Measurements from ENCODE around the gene ZNF23.

The ZNF23 gene

GRCh38 chr16:71440669-71441347 is 21.2 kb downstream of the ZNF23 start:
- Histone ChIP-seq H3K36me3 (ENCODE audit: low read depth) (no peaks in the 10 kb centered on the region), H3K9me3 (ENCODE audit: severe bottlenecking) (peaks cover 5% of the 10 kb centered on the region), H3K27me3 (ENCODE audit: insufficient read depth, poor library complexity, severe bottlenecking) (no peaks in the 10 kb centered on the region), H3K27ac (ENCODE audit: poor library complexity, severe bottlenecking) (no peak overlapping the region), H3K4me1 (ENCODE audit: insufficient read depth, poor library complexity, severe bottlenecking) (no peaks in the 10 kb centered on the region), H3K4me3 (ENCODE audit: severe bottlenecking) (no peak overlapping the region)
- no peak for DNase-seq (ENCODE audit: low spot score)
- TF ChIP-seq, protein P1, sequence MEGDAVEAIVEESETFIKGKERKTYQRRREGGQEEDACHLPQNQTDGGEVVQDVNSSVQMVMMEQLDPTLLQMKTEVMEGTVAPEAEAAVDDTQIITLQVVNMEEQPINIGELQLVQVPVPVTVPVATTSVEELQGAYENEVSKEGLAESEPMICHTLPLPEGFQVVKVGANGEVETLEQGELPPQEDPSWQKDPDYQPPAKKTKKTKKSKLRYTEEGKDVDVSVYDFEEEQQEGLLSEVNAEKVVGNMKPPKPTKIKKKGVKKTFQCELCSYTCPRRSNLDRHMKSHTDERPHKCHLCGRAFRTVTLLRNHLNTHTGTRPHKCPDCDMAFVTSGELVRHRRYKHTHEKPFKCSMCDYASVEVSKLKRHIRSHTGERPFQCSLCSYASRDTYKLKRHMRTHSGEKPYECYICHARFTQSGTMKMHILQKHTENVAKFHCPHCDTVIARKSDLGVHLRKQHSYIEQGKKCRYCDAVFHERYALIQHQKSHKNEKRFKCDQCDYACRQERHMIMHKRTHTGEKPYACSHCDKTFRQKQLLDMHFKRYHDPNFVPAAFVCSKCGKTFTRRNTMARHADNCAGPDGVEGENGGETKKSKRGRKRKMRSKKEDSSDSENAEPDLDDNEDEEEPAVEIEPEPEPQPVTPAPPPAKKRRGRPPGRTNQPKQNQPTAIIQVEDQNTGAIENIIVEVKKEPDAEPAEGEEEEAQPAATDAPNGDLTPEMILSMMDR (IDR thresholded peaks at IDR 0.05; ENCODE audit: poor library complexity, severe bottlenecking) = no peak
- ATAC-seq (ENCODE audit: low read depth) = 0 out of 3 replicates have a peak, but pooled peaks have one; percentile 27

GRCh38 chr16:71439523-71439922 is 22.5 kb downstream of the ZNF23 start:
- Histone ChIP-seq H3K27me3 (ENCODE audit: insufficient read depth, poor library complexity, severe bottlenecking) (no peaks in the 10 kb centered on the region), H3K9me3 (ENCODE audit: severe bottlenecking) (no peaks in the 10 kb centered on the region), H3K4me1 (ENCODE audit: insufficient read depth, poor library complexity, severe bottlenecking) (no peaks in the 10 kb centered on the region), H3K4me3 (ENCODE audit: severe bottlenecking) (no peak overlapping the region), H3K36me3 (ENCODE audit: low read depth) (no peaks in the 10 kb centered on the region), H3K27ac (ENCODE audit: poor library complexity, severe bottlenecking) (no peak overlapping the region)
- DNase-seq (ENCODE audit: low spot score) = no peak
- TF ChIP-seq, protein P1 (IDR thresholded peaks at IDR 0.05; ENCODE audit: poor library complexity, severe bottlenecking) = no peak
- ATAC-seq (ENCODE audit: low read depth) = no peak

DNA sequence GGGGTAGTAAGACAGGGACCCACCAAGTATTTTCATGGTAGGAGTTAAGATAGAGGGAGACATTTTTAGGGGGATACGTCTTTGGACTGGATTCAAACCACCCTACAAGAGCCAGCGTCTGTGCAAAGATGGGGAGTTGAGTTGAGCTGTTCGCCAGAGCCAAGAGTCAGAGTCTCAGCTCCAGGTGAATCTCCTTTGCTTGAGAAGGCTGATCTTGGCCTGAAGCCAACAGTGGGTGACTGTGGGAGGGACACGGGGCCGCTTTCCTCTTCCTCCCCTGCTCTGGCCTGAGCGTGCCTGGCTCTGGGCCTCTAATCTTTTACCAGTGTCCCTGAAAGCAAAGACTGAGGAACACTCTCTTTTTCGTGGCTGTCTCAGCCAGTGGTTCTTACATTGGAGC is 25.6 kb downstream of the ZNF23 start:
- Histone ChIP-seq H3K4me3 (ENCODE audit: severe bottlenecking) (no peak overlapping the region), H3K4me1 (ENCODE audit: insufficient read depth, poor library complexity, severe bottlenecking) (no peaks in the 10 kb centered on the region), H3K27me3 (ENCODE audit: insufficient read depth, poor library complexity, severe bottlenecking) (no peaks in the 10 kb centered on the region), H3K36me3 (ENCODE audit: low read depth) (no peaks in the 10 kb centered on the region), H3K27ac (ENCODE audit: poor library complexity, severe bottlenecking) (no peak overlapping the region), H3K9me3 (ENCODE audit: severe bottlenecking) (no peaks in the 10 kb centered on the region)
- DNase-seq (ENCODE audit: low spot score) (no peak), ATAC-seq (ENCODE audit: low read depth) (no peak)
- TF ChIP-seq, protein P1 (IDR thresholded peaks at IDR 0.05; ENCODE audit: poor library complexity, severe bottlenecking) = no peak

- Histone ChIP-seq H3K27ac (ENCODE audit: poor library complexity, severe bottlenecking) (no peak overlapping the region), H3K27me3 (ENCODE audit: insufficient read depth, poor library complexity, severe bottlenecking) (no peaks in the 10 kb centered on the region), H3K36me3 (ENCODE audit: low read depth) (no peaks in the 10 kb centered on the region), H3K4me3 (ENCODE audit: severe bottlenecking) (no peak overlapping the region), H3K4me1 (ENCODE audit: insufficient read depth, poor library complexity, severe bottlenecking) (no peaks in the 10 kb centered on the region), H3K9me3 (ENCODE audit: severe bottlenecking) (peaks cover 6% of the 10 kb centered on the region)
- TF ChIP-seq, protein P1 (IDR thresholded peaks at IDR 0.05; ENCODE audit: poor library complexity, severe bottlenecking) = no peak
- ATAC-seq (ENCODE audit: low read depth) = no peak
- no peak for DNase-seq (ENCODE audit: low spot score)
Observed at GRCh38 chr16:71432906-71433305, 29.1 kb downstream of the ZNF23 start.

- no peak for ATAC-seq (ENCODE audit: low read depth)
- H3K4me1 ChIP-seq (ENCODE audit: insufficient read depth, poor library complexity, severe bottlenecking) = no peaks in the 10 kb centered on the region
- no peaks in the 10 kb centered on the region for H3K36me3 ChIP-seq (ENCODE audit: low read depth)
- no peak overlapping the region for H3K4me3 ChIP-seq (ENCODE audit: severe bottlenecking)
- H3K27ac ChIP-seq (ENCODE audit: poor library complexity, severe bottlenecking) = no peak overlapping the region
- no peaks in the 10 kb centered on the region for H3K27me3 ChIP-seq (ENCODE audit: insufficient read depth, poor library complexity, severe bottlenecking)
- TF ChIP-seq, protein P1 (IDR thresholded peaks at IDR 0.05; ENCODE audit: poor library complexity, severe bottlenecking) = no peak
- peaks cover 6% of the 10 kb centered on the region for H3K9me3 ChIP-seq (ENCODE audit: severe bottlenecking)
- no peak for DNase-seq (ENCODE audit: low spot score)
Observed at GRCh38 chr16:71431991-71432390, 30.1 kb downstream of the ZNF23 start.

Data from RWPE2 (cell line).